ENCODE data around the gene LRRC26. TPM values are rescaled to one million over a fixed set of nuclear protein-coding genes. Genes with fewer than 3 reads are reported as not detected.

LRRC26 gene
- total RNA-seq, 1 experiment from 2014 or later: 0.12 TPM

Other genes starting within 250 kb of the LRRC26 start
- 56.2 and 83.0 TPM in 2 replicates for gene FBXW5, start 225.3 kb downstream of the LRRC26 start, total RNA-seq (2014; rRNA removed; shearing (Covaris generic))
- not detected in 2 replicates for gene C8G, start 224.8 kb downstream of the LRRC26 start, total RNA-seq (2014; rRNA removed; shearing (Covaris generic))
- gene LCN12, start 217.8 kb downstream of the LRRC26 start, total RNA-seq (2014; rRNA removed; shearing (Covaris generic)): not detected in 2 replicates
- gene PTGDS, start 192.5 kb downstream of the LRRC26 start, total RNA-seq (2014; rRNA removed; shearing (Covaris generic)): not detected in 2 replicates
- gene LCNL1, start 187.1 kb downstream of the LRRC26 start, total RNA-seq (2014; rRNA removed; shearing (Covaris generic)): not detected in 2 replicates
- 32.0 and 41.3 TPM in 2 replicates for gene PAXX, start 177.6 kb downstream of the LRRC26 start, total RNA-seq (2014; rRNA removed; shearing (Covaris generic))
- 0.64 TPM in 1 of 2 replicates, not detected in the other for gene CLIC3, start 173.5 kb downstream of the LRRC26 start, total RNA-seq (2014; rRNA removed; shearing (Covaris generic))
- 4.9 and 22.4 TPM in 2 replicates for gene ABCA2, start 141.8 kb downstream of the LRRC26 start, total RNA-seq (2014; rRNA removed; shearing (Covaris generic))
- not detected in 2 replicates for gene FUT7, start 138.0 kb downstream of the LRRC26 start, total RNA-seq (2014; rRNA removed; shearing (Covaris generic))
- 1.2 and 4.1 TPM in 2 replicates for gene NPDC1, start 123.9 kb downstream of the LRRC26 start, total RNA-seq (2014; rRNA removed; shearing (Covaris generic))
- gene ENTPD2, start 116.0 kb downstream of the LRRC26 start, total RNA-seq (2014; rRNA removed; shearing (Covaris generic)): not detected in 2 replicates
- 5.9 and 12.4 TPM in 2 replicates for gene SAPCD2, start 99.5 kb downstream of the LRRC26 start, total RNA-seq (2014; rRNA removed; shearing (Covaris generic))
- gene UAP1L1, start 92.5 kb downstream of the LRRC26 start, total RNA-seq (2014; rRNA removed; shearing (Covaris generic)): 6.6 and 7.4 TPM in 2 replicates
- gene MAN1B1, start 83.1 kb downstream of the LRRC26 start, total RNA-seq (2014; rRNA removed; shearing (Covaris generic)): 38.6 and 62.6 TPM in 2 replicates
- gene DPP7, start 55.3 kb downstream of the LRRC26 start, total RNA-seq (2014; rRNA removed; shearing (Covaris generic)): 34.8 and 52.2 TPM in 2 replicates
- not detected in 2 replicates for gene GRIN1, start 30.9 kb downstream of the LRRC26 start, total RNA-seq (2014; rRNA removed; shearing (Covaris generic))
- gene TMEM210, start 2.0 kb upstream of the LRRC26 start, total RNA-seq (2014; rRNA removed; shearing (Covaris generic)): not detected in 2 replicates
- 8.2 and 13.4 TPM in 2 replicates for gene ANAPC2, start 18.5 kb upstream of the LRRC26 start, total RNA-seq (2014; rRNA removed; shearing (Covaris generic))
- gene SSNA1, start 18.6 kb upstream of the LRRC26 start, total RNA-seq (2014; rRNA removed; shearing (Covaris generic)): 71.6 and 91.9 TPM in 2 replicates
- 1.2 and 3.4 TPM in 2 replicates for gene TPRN, start 30.7 kb upstream of the LRRC26 start, total RNA-seq (2014; rRNA removed; shearing (Covaris generic))
- 63.4 and 69.8 TPM in 2 replicates for gene TMEM203, start 35.6 kb upstream of the LRRC26 start, total RNA-seq (2014; rRNA removed; shearing (Covaris generic))
- gene NDOR1, start 35.6 kb upstream of the LRRC26 start, total RNA-seq (2014; rRNA removed; shearing (Covaris generic)): 4.0 and 4.9 TPM in 2 replicates
- 0.31 TPM in 1 of 2 replicates, not detected in the other for gene RNF208, start 52.2 kb upstream of the LRRC26 start, total RNA-seq (2014; rRNA removed; shearing (Covaris generic))
- gene CYSRT1, start 55.1 kb upstream of the LRRC26 start, total RNA-seq (2014; rRNA removed; shearing (Covaris generic)): 0.14 and 0.37 TPM in 2 replicates
- not detected in 2 replicates for gene RNF224, start 57.5 kb upstream of the LRRC26 start, total RNA-seq (2014; rRNA removed; shearing (Covaris generic))
- not detected in 2 replicates for gene SLC34A3, start 60.9 kb upstream of the LRRC26 start, total RNA-seq (2014; rRNA removed; shearing (Covaris generic))
- 164 and 180 TPM in 2 replicates for gene TUBB4B, start 71.2 kb upstream of the LRRC26 start, total RNA-seq (2014; rRNA removed; shearing (Covaris generic))
- gene STPG3, start 81.2 kb upstream of the LRRC26 start, total RNA-seq (2014; rRNA removed; shearing (Covaris generic)): not detected in 2 replicates
- 29.5 and 33.0 TPM in 2 replicates for gene NELFB, start 85.3 kb upstream of the LRRC26 start, total RNA-seq (2014; rRNA removed; shearing (Covaris generic))
- gene TOR4A, start 107.7 kb upstream of the LRRC26 start, total RNA-seq (2014; rRNA removed; shearing (Covaris generic)): 0.37 and 1.3 TPM in 2 replicates
- 0.37 TPM in 1 of 2 replicates, not detected in the other for gene NRARP, start 132.2 kb upstream of the LRRC26 start, total RNA-seq (2014; rRNA removed; shearing (Covaris generic))

Measured in H4 (cell line).